H1 (cell line): ENCODE data around the gene SCN8A. TPM values are rescaled to one million over a fixed set of nuclear protein-coding genes. Genes with fewer than 3 reads are reported as not detected.

Source experiments
- ATF3 ChIP-seq: IDR thresholded peaks from 2 replicates; pipeline ENCODE4 v1.6.1; 2011; ENCODE audit warnings: low read depth, mild to moderate bottlenecking, low read length; ENCODE audit not compliant: insufficient read depth
- BACH1 ChIP-seq: IDR thresholded peaks from 2 replicates; pipeline ENCODE4 v1.6.1; 2012; ENCODE audit warnings: low read length, improper control_type of control experiment
- BRCA1 ChIP-seq: IDR thresholded peaks from 2 replicates; pipeline ENCODE4 v1.6.1; 2012; ENCODE audit warnings: low read depth, low read length, improper control_type of control experiment
- RAD21 ChIP-seq, 2 experiments: IDR thresholded peaks in 1 of 2; conservative IDR thresholded peaks in 1 of 2; 2 replicates each; pipeline ENCODE4 v1.6.1; 2011; ENCODE audit warnings: low read depth in 2 of 2, low read length in 2 of 2, improper control_type of control experiment in 1 of 2, inconsistent platforms in 1 of 2, mild to moderate bottlenecking in 1 of 2, moderate library complexity in 1 of 2
- RFX5 ChIP-seq: IDR thresholded peaks from 2 replicates; pipeline ENCODE4 v1.6.1; 2011; ENCODE audit warnings: low read depth, low read length, improper control_type of control experiment, borderline replicate concordance
- RXRA ChIP-seq: IDR thresholded peaks from 2 replicates; pipeline ENCODE4 v1.6.1; 2011; ENCODE audit warnings: low read depth, mild to moderate bottlenecking, low read length, moderate library complexity; ENCODE audit not compliant: insufficient read depth
- SP2 ChIP-seq: IDR thresholded peaks from 2 replicates; pipeline ENCODE4 v1.6.1; 2012; ENCODE audit warnings: mild to moderate bottlenecking, low read length, inconsistent platforms
- TAF7 ChIP-seq: optimal IDR thresholded peaks from 2 replicates; pipeline ENCODE3; 2011; ENCODE audit warnings: low read depth, mild to moderate bottlenecking, inconsistent platforms, low read length, moderate library complexity, borderline replicate concordance
- polyA plus RNA-seq, 7 experiments: library from polyadenylated mRNA; depleted of rRNA in 3 of 7; stranded (reverse) in 5 of 7; unstranded in 2 of 7; fragments of >200 nt in 5 of 7; fragments of 200-250 nt in 2 of 7; gene quantifications; 1 replicate in 5 of 7; 2 replicates in 1 of 7; 4 replicates in 1 of 7; pipeline versions ENCODE4 v1.2.1 to v1.2.3, GENCODE V29; 2011 to 2013; ENCODE audit warnings: missing spikeins in 2 of 7, mixed read lengths in 2 of 7
- total RNA-seq: library from RNA; stranded (reverse); fragmentation: NEBNext Ultra II Directional; extraction: Animal tissue kit (Norgen Biotek cat#: 25700); gene quantifications from 2 replicates; pipeline ENCODE4 v1.2.1, GENCODE V29; 2021
- TF ChIP-seq, protein P1 (sequence below): fragments of 300-600 bp; sonication (generic); IDR thresholded peaks from 2 replicates; pipeline ENCODE4 v1.7.1; 2012; ENCODE audit warnings: low read length, moderate library complexity, mild to moderate bottlenecking, inconsistent platforms; ENCODE audit not compliant: insufficient replicate concordance

Gene SCN8A
- total and polyA plus RNA-seq, 2 of the 8 experiments (the other 6 are each of a cell fraction or from before 2014, with no cell fraction given): 6.3 to 10.7 TPM

DNA sequence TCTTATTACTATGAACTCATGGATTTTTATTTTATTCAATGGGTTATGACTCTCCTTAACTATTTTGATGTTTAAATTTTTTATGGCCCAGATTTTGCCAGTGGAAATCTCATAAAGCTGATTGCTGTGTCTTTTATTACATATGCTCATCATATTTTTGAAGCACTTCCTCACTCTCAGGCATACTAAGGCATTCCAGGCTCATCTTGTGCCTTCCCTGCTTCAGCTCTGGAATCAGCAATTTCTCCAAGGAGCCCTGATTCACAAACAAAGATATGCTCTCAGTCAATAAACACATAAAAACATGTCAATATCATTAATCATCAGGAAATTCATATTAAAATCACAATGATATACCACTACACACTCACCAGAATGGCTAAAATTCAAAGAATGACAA is 44.9 kb upstream of the SCN8A start (continued):
- TF ChIP-seq, protein P1, sequence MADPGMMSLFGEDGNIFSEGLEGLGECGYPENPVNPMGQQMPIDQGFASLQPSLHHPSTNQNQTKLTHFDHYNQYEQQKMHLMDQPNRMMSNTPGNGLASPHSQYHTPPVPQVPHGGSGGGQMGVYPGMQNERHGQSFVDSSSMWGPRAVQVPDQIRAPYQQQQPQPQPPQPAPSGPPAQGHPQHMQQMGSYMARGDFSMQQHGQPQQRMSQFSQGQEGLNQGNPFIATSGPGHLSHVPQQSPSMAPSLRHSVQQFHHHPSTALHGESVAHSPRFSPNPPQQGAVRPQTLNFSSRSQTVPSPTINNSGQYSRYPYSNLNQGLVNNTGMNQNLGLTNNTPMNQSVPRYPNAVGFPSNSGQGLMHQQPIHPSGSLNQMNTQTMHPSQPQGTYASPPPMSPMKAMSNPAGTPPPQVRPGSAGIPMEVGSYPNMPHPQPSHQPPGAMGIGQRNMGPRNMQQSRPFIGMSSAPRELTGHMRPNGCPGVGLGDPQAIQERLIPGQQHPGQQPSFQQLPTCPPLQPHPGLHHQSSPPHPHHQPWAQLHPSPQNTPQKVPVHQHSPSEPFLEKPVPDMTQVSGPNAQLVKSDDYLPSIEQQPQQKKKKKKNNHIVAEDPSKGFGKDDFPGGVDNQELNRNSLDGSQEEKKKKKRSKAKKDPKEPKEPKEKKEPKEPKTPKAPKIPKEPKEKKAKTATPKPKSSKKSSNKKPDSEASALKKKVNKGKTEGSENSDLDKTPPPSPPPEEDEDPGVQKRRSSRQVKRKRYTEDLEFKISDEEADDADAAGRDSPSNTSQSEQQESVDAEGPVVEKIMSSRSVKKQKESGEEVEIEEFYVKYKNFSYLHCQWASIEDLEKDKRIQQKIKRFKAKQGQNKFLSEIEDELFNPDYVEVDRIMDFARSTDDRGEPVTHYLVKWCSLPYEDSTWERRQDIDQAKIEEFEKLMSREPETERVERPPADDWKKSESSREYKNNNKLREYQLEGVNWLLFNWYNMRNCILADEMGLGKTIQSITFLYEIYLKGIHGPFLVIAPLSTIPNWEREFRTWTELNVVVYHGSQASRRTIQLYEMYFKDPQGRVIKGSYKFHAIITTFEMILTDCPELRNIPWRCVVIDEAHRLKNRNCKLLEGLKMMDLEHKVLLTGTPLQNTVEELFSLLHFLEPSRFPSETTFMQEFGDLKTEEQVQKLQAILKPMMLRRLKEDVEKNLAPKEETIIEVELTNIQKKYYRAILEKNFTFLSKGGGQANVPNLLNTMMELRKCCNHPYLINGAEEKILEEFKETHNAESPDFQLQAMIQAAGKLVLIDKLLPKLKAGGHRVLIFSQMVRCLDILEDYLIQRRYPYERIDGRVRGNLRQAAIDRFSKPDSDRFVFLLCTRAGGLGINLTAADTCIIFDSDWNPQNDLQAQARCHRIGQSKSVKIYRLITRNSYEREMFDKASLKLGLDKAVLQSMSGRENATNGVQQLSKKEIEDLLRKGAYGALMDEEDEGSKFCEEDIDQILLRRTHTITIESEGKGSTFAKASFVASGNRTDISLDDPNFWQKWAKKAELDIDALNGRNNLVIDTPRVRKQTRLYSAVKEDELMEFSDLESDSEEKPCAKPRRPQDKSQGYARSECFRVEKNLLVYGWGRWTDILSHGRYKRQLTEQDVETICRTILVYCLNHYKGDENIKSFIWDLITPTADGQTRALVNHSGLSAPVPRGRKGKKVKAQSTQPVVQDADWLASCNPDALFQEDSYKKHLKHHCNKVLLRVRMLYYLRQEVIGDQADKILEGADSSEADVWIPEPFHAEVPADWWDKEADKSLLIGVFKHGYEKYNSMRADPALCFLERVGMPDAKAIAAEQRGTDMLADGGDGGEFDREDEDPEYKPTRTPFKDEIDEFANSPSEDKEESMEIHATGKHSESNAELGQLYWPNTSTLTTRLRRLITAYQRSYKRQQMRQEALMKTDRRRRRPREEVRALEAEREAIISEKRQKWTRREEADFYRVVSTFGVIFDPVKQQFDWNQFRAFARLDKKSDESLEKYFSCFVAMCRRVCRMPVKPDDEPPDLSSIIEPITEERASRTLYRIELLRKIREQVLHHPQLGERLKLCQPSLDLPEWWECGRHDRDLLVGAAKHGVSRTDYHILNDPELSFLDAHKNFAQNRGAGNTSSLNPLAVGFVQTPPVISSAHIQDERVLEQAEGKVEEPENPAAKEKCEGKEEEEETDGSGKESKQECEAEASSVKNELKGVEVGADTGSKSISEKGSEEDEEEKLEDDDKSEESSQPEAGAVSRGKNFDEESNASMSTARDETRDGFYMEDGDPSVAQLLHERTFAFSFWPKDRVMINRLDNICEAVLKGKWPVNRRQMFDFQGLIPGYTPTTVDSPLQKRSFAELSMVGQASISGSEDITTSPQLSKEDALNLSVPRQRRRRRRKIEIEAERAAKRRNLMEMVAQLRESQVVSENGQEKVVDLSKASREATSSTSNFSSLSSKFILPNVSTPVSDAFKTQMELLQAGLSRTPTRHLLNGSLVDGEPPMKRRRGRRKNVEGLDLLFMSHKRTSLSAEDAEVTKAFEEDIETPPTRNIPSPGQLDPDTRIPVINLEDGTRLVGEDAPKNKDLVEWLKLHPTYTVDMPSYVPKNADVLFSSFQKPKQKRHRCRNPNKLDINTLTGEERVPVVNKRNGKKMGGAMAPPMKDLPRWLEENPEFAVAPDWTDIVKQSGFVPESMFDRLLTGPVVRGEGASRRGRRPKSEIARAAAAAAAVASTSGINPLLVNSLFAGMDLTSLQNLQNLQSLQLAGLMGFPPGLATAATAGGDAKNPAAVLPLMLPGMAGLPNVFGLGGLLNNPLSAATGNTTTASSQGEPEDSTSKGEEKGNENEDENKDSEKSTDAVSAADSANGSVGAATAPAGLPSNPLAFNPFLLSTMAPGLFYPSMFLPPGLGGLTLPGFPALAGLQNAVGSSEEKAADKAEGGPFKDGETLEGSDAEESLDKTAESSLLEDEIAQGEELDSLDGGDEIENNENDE: no peak
- TF ChIP-seq RFX5 (no peak), BACH1 (no peak), RAD21 (IDR thresholded peaks at IDR 0.05 in 1 of 2, conservative IDR thresholded peaks at IDR 0.05 in 1 of 2; ENCODE audit: low read depth in 2 of 2, low read length in 2 of 2) (no peak), RXRA (no peak), BRCA1 (no peak), SP2 (no peak), TAF7 (no peak), ATF3 (no peak)
